Neural cell (in vitro differentiated cells): ENCODE measurements around the gene BET1L.
A peak's percentile ranks its signal among the peaks of the same experiment; 100 is the strongest.
"Not testable (repeated sequence)": the region's sequence is repeated elsewhere in the genome, so short reads cannot be mapped to it uniquely, and the experiment has no call there.

Experiments used
- CTCF ChIP-seq: fragments of 450-650 bp; IDR thresholded peaks from 2 replicates; pipeline ENCODE4 v1.5.1; 2014; ENCODE audit warnings: antibody characterized with exemption, mild to moderate bottlenecking, moderate library complexity; ENCODE audit not compliant: poor library complexity, severe bottlenecking
- EP300 ChIP-seq: fragments of 450-650 bp; conservative IDR thresholded peaks from 2 replicates; pipeline ENCODE4 v1.6.1; 2014; ENCODE audit warnings: antibody characterized with exemption, mild to moderate bottlenecking, moderate library complexity; ENCODE audit not compliant: poor library complexity, severe bottlenecking
- EZH2 ChIP-seq: fragments of 200-600, 300-800 bp; shearing (Covaris generic), sonication (generic); IDR thresholded peaks from 2 replicates; pipeline ENCODE4 v1.6.1; 2014; ENCODE audit warnings: antibody characterized with exemption, low read length, borderline replicate concordance, mild to moderate bottlenecking; ENCODE audit not compliant: insufficient read depth, poor library complexity, severe bottlenecking
- MXI1 ChIP-seq: fragments of 450-650 bp; conservative IDR thresholded peaks from 2 replicates; pipeline ENCODE4 v1.6.1; 2014; ENCODE audit warnings: antibody characterized with exemption, mild to moderate bottlenecking; ENCODE audit not compliant: poor library complexity, severe bottlenecking
- POLR2AphosphoS5 ChIP-seq: IDR thresholded peaks from 2 replicates; pipeline ENCODE4 v1.6.1; 2012
- RAD21 ChIP-seq: fragments of 450-650 bp; conservative IDR thresholded peaks from 2 replicates; pipeline ENCODE4 v1.6.1; 2014; ENCODE audit warnings: antibody characterized with exemption, mild to moderate bottlenecking, moderate library complexity
- REST ChIP-seq: IDR thresholded peaks from 2 replicates; pipeline ENCODE4 v1.6.1; 2012; ENCODE audit warnings: borderline replicate concordance
- SMC3 ChIP-seq: fragments of 450-650 bp; conservative IDR thresholded peaks from 2 replicates; pipeline ENCODE4 v1.6.1; 2014; ENCODE audit warnings: antibody characterized with exemption, mild to moderate bottlenecking, moderate library complexity; ENCODE audit not compliant: poor library complexity
- TAF1 ChIP-seq: IDR thresholded peaks from 2 replicates; pipeline ENCODE4 v1.6.1; 2012; ENCODE audit warnings: low read depth

GRCh38 chr11:191490-192478, 15.4 kb downstream of the BET1L start:
- TF ChIP-seq CTCF (peak; percentile 58), RAD21 (peak; percentile 53), SMC3 (peak; percentile 54)
- TF ChIP-seq EP300, TAF1, REST, EZH2, MXI1, POLR2AphosphoS5: not testable (repeated sequence)
